HepG2 (cell line): ENCODE results near the gene RAP1A. TPM values are rescaled to one million over a fixed set of nuclear protein-coding genes. Genes with fewer than 3 reads are reported as not detected.

ENCODE experiments used
- ATAC-seq: fragments of 200-7000 bp; cut with Tn5 transposase; 3 replicates; pipeline ENCODE4 v1.9.1; 2020; ENCODE audit warnings: mild to moderate bottlenecking, moderate library complexity
- BruUV-seq: library from RNA; stranded (reverse); fragments of 400-500 nt; replicated peaks from 2 replicates; lab custom pipeline; 2021; lab: Mats Ljungman, UMichigan
- CTCF ChIA-PET: fragments of 300-600 bp; formaldehyde crosslinking; extraction: SDS; loops from one replicate; lab custom pipeline; 2021; ENCODE audit warnings: low total read pairs, inconsistent platforms, low intra/inter-chr PET ratio; lab: Yijun Ruan, JAX
- POLR2A ChIA-PET: fragments of 350-600 bp; sonication (Branson Sonifier 250); formaldehyde crosslinking; loops from one replicate; lab custom pipeline; 2020; ENCODE audit warnings: antibody characterized with exemption, inconsistent platforms; lab: Yijun Ruan, JAX
- DNase-seq: peaks from one replicate; pipeline ENCODE4 v3.0.0-alpha.2; 2015; ENCODE audit warnings: low spot score
- FAIRE-seq: peaks from 3 replicates; lab custom pipeline; 2011; peaks lifted over from hg19 to GRCh38; lab: Jason Lieb, UNC
- H2AFZ ChIP-seq: one replicate; pipeline ENCODE4 v1.6.1; 2011; ENCODE audit warnings: low read length, inconsistent platforms
- H3K27ac ChIP-seq: fragments of 300-600 bp; 3 replicates; pipeline ENCODE4 v1.8.0; 2011; ENCODE audit warnings: mixed run types, mild to moderate bottlenecking, mixed read lengths, low read length, inconsistent platforms; ENCODE audit not compliant: insufficient read depth; ENCODE audit errors: extremely low read length
- H3K27me3 ChIP-seq, 2 experiments: fragments of 200-600 bp in 1 of 2; 2 replicates in 1 of 2; 3 replicates in 1 of 2; pipeline versions ENCODE4 v1.6.0 to v1.8.0; 2011; ENCODE audit warnings: low read length in 2 of 2, mild to moderate bottlenecking in 2 of 2, moderate library complexity in 2 of 2, inconsistent platforms in 1 of 2; ENCODE audit not compliant: insufficient read depth in 2 of 2, control insufficient read depth in 1 of 2
- H3K36me3 ChIP-seq, 2 experiments: fragments of 200-600 bp in 1 of 2; replicated peaks in 1 of 2; 2 replicates in 1 of 2; 3 replicates in 1 of 2; pipeline versions ENCODE4 v1.5.1 to v1.8.0; 2011; ENCODE audit warnings: low read length in 2 of 2, inconsistent platforms in 1 of 2; ENCODE audit not compliant: insufficient read depth in 2 of 2, control insufficient read depth in 1 of 2
- H3K4me1 ChIP-seq: 2 replicates; pipeline ENCODE4 v1.5.1; 2012; ENCODE audit warnings: low read length, inconsistent platforms; ENCODE audit not compliant: insufficient read depth
- H3K4me2 ChIP-seq: 2 replicates; pipeline ENCODE4 v1.6.0; 2011; ENCODE audit warnings: low read depth, low read length, inconsistent platforms
- H3K4me3 ChIP-seq, 3 experiments: fragments of 200-600 bp in 1 of 3; sonication (generic), shearing (Covaris generic) in 1 of 3; replicated peaks in 1 of 3; 2 replicates each; pipeline ENCODE4 v1.5.1; 2011 to 2016; ENCODE audit warnings: low read length in 3 of 3, inconsistent platforms in 2 of 3, low read depth in 2 of 3, mild to moderate bottlenecking in 2 of 3, control low read depth in 1 of 3, mixed read lengths in 1 of 3; ENCODE audit not compliant: insufficient read depth in 1 of 3
- H3K79me2 ChIP-seq: one replicate; pipeline ENCODE4 v1.6.1; 2011; ENCODE audit warnings: low read length, inconsistent platforms; ENCODE audit not compliant: insufficient read depth
- H3K9ac ChIP-seq: 2 replicates; pipeline ENCODE4 v1.6.0; 2011; ENCODE audit warnings: mild to moderate bottlenecking, low read depth, low read length, inconsistent platforms; ENCODE audit not compliant: insufficient read depth
- H3K9me3 ChIP-seq: 2 replicates; pipeline ENCODE4 v1.5.1; 2012; ENCODE audit warnings: mild to moderate bottlenecking, low read length
- H4K20me1 ChIP-seq: 2 replicates; pipeline ENCODE4 v1.6.0; 2011; ENCODE audit warnings: inconsistent platforms, mild to moderate bottlenecking, low read length, moderate library complexity; ENCODE audit not compliant: insufficient read depth
- CBX1 ChIP-seq: IDR thresholded peaks from one replicate; pipeline ENCODE4 v1.6.1; 2016; ENCODE audit warnings: antibody characterized with exemption, low read depth
- CEBPZ ChIP-seq: IDR thresholded peaks from 2 replicates; pipeline ENCODE4 v1.6.1; 2012; ENCODE audit warnings: low read length, improper control_type of control experiment
- CHD2 ChIP-seq: IDR thresholded peaks from 2 replicates; pipeline ENCODE4 v1.6.1; 2011; ENCODE audit warnings: low read depth, low read length, improper control_type of control experiment
- HDAC1 ChIP-seq: sonication (generic); formaldehyde crosslinking; IDR thresholded peaks from 2 replicates; pipeline ENCODE4 v1.5.1; 2020; ENCODE audit warnings: mild to moderate bottlenecking, missing genetic modification reagents
- MAX ChIP-seq: IDR thresholded peaks from 2 replicates; pipeline ENCODE4 v1.6.1; 2012; ENCODE audit warnings: inconsistent platforms
- NRL ChIP-seq: sonication (generic); formaldehyde crosslinking; IDR thresholded peaks from 2 replicates; pipeline ENCODE4 v1.5.0; 2020; ENCODE audit warnings: missing genetic modification reagents, mild to moderate bottlenecking, moderate library complexity, borderline replicate concordance
- PRPF4 ChIP-seq: fragments of 200-400 bp; formaldehyde crosslinking; IDR thresholded peaks from 2 replicates; pipeline ENCODE4 v1.6.1; 2016; ENCODE audit warnings: low read length, low read depth; ENCODE audit not compliant: poor library complexity, severe bottlenecking
- RORA ChIP-seq: sonication (generic); formaldehyde crosslinking; IDR thresholded peaks from 2 replicates; pipeline ENCODE4 v1.5.0; 2020; ENCODE audit warnings: mild to moderate bottlenecking, missing genetic modification reagents, moderate library complexity
- SKIL ChIP-seq: sonication (generic); formaldehyde crosslinking; IDR thresholded peaks from 2 replicates; pipeline ENCODE4 v1.8.0; 2022; ENCODE audit warnings: missing genetic modification reagents, mild to moderate bottlenecking, moderate library complexity, borderline replicate concordance
- TBP ChIP-seq: sonication (generic); formaldehyde crosslinking; IDR thresholded peaks from 2 replicates; pipeline ENCODE4 v1.5.0; 2020; ENCODE audit warnings: missing genetic modification reagents
- THAP11 ChIP-seq: IDR thresholded peaks from 2 replicates; pipeline ENCODE4 v1.6.1; 2016; ENCODE audit warnings: missing biosample characterization, missing genetic modification reagents
- ZKSCAN8 ChIP-seq: IDR thresholded peaks from 2 replicates; pipeline ENCODE4 v1.6.1; 2016; ENCODE audit warnings: borderline replicate concordance, missing genetic modification reagents, missing compliant biosample characterization
- ZNF296 ChIP-seq: sonication (generic); formaldehyde crosslinking; conservative IDR thresholded peaks from 2 replicates; pipeline ENCODE4 v1.5.0; 2020; ENCODE audit warnings: mild to moderate bottlenecking, missing genetic modification reagents
- ZNF326 ChIP-seq: sonication (generic); formaldehyde crosslinking; IDR thresholded peaks from 2 replicates; pipeline ENCODE4 v1.4.0; 2020; ENCODE audit warnings: missing genetic modification reagents, borderline replicate concordance
- ZNF33A ChIP-seq: sonication (generic); formaldehyde crosslinking; IDR thresholded peaks from 2 replicates; pipeline ENCODE4 v1.5.1; 2020; ENCODE audit warnings: missing genetic modification reagents, mild to moderate bottlenecking, moderate library complexity, borderline replicate concordance
- ZNF503 ChIP-seq: sonication (generic); formaldehyde crosslinking; IDR thresholded peaks from 2 replicates; pipeline ENCODE4 v1.4.0; 2020; ENCODE audit warnings: missing genetic modification reagents
- ZNF737 ChIP-seq: sonication (generic); formaldehyde crosslinking; IDR thresholded peaks from 2 replicates; pipeline ENCODE4 v1.5.0; 2020; ENCODE audit warnings: missing genetic modification reagents, mild to moderate bottlenecking, borderline replicate concordance
- ZSCAN29 ChIP-seq: sonication (generic); formaldehyde crosslinking; conservative IDR thresholded peaks from 2 replicates; pipeline ENCODE4 v1.4.0; 2020; ENCODE audit warnings: mild to moderate bottlenecking, missing genetic modification reagents
- whole genome bisulfite sequencing: methylation state at CpG from one replicate; pipeline ENCODE4 v1.1.6; 2017; ENCODE audit warnings: low lambda C conversion rate; 5-methylcytosine and 5-hydroxymethylcytosine counted together
- in situ Hi-C: cut with HindIII; loops from 2 replicates; pipeline ENCODE4 v1.10.0; 2017; ENCODE audit warnings: low pct_unique_long_range_greater_than_20kb; ENCODE audit not compliant: extremely low pct_ligation_motif_present
- intact Hi-C: fragments of 100-400 bp; cut with micrococcal nuclease; formaldehyde crosslinking; loops from one replicate; pipeline ENCODE4 v1.10.0; 2022; ENCODE audit not compliant: unreplicated experiment
- polyA plus RNA-seq, 8 experiments: library from polyadenylated mRNA; depleted of rRNA in 3 of 8; stranded (reverse) in 7 of 8; unstranded in 1 of 8; fragments of >200 nt; fragmentation: Illumina TruSeq in 4 of 8; extraction: Trizol in 4 of 8; gene quantifications; 2 replicates each; pipeline versions ENCODE4 v1.2.1 to v1.2.3, GENCODE V29; 2011 to 2016; ENCODE audit warnings: low read depth in 4 of 8, missing spikeins in 1 of 8, mixed read lengths in 1 of 8; ENCODE audit not compliant: insufficient read depth in 1 of 8
- total RNA-seq, 5 experiments: library from RNA; depleted of rRNA; stranded (reverse); fragments of >200 nt; fragmentation: Illumina TruSeq; extraction: Trizol; gene quantifications; 2 replicates each; pipeline ENCODE4 v1.2.3, GENCODE V29; 2016; ENCODE audit warnings: low read depth in 1 of 5

Gene RAP1A
- total and polyA plus RNA-seq, 2 of the 13 experiments (the other 11 are each of a cell fraction or from before 2014, with no cell fraction given), result 19.0 to 20.7 TPM

- H3K9ac ChIP-seq, result no peak overlapping the region
- no peak overlapping the region for H3K27ac ChIP-seq
- intact Hi-C loops (no loop called here), in situ Hi-C loops (no loop called here)
- ChIA-PET POLR2A (no interaction called here), CTCF (no interaction called here)
- H3K27me3 ChIP-seq, result 0 out of 5 replicates have a peak, but pooled peaks cover 0 to under 1% of the 10 kb centered on the region in 2 experiments
- BruUV-seq, result no TSS peak
- FAIRE-seq (no peak), DNase-seq (no peak), ATAC-seq (no peak)
- H4K20me1 ChIP-seq, result no peaks in the 10 kb centered on the region
- H3K36me3 ChIP-seq, result no peaks in the 10 kb centered on the region
- peaks cover 93% of the 10 kb centered on the region for H3K4me1 ChIP-seq
- peaks cover 18% of the 10 kb centered on the region for H3K79me2 ChIP-seq
- no peak overlapping the region for H2AFZ ChIP-seq
- 97% methylated on average over 7 of the region's 8 CpGs for WGBS
- H3K9me3 ChIP-seq, result no peaks in the 10 kb centered on the region
- H3K4me2 ChIP-seq, result no peak overlapping the region
- H3K4me3 ChIP-seq, result no peak overlapping the region
- no peak for TF ChIP-seq NRL (CRISPR knock-in tag)
- no peak for TF ChIP-seq ZKSCAN8 (CRISPR knock-in tag)
- no peak for TF ChIP-seq PRPF4
- TF ChIP-seq ZNF737 (CRISPR knock-in tag), result no peak
- no peak for TF ChIP-seq RORA (CRISPR knock-in tag)
- no peak for TF ChIP-seq SKIL (CRISPR knock-in tag)
- TF ChIP-seq ZNF296 (CRISPR knock-in tag), result no peak
- TF ChIP-seq ZNF503 (CRISPR knock-in tag), result no peak
- no peak for TF ChIP-seq ZNF326 (CRISPR knock-in tag)
- no peak for TF ChIP-seq THAP11
- no peak for TF ChIP-seq ZNF33A (CRISPR knock-in tag)
- no peak for TF ChIP-seq HDAC1 (CRISPR knock-in tag)
- no peak for TF ChIP-seq ZSCAN29 (CRISPR knock-in tag)
- no peak for TF ChIP-seq CHD2
- TF ChIP-seq CBX1, result no peak
- TF ChIP-seq CEBPZ, result no peak
- TF ChIP-seq MAX, result no peak
- no peak for TF ChIP-seq TBP
Observed at GRCh38 chr1:111735858-111736544, 116.4 kb downstream of the RAP1A start.
